Stimulated activated CD8-positive, alpha-beta memory T cell treated with anti-CD3 and anti-CD28 coated beads, Interleukin-15, amount 100 ng/mL, for 4 hours (primary cell): ENCODE measurements around the gene CACNA2D4.

Experiments
- DNase-seq, 2 donors: peaks; one replicate each; pipeline ENCODE4 v3.0.0-alpha.2; 2020; ENCODE audit warnings: low read depth in 2 of 2

CACNA2D4 gene

DNA sequence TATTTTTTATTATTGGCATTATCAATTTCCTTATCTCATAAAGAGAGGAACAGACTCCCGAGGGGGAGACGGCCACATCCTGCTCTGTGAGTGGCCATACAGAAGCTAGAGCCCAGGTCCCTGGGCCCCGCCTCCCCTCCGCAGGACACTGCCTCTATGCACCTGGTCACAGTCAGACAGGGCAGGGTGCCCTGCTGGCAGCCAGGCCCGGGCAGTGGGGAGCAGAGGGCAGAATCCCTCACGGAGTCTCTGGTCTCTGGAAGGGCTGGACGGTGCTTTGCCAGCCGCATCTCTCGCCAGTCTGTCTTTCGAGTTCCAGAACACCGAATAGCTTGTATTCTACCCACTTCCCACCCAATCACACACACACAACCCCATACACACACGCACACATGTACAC lies 16.4 kb upstream of the CACNA2D4 start:
- DNase-seq, result no peak

DNA sequence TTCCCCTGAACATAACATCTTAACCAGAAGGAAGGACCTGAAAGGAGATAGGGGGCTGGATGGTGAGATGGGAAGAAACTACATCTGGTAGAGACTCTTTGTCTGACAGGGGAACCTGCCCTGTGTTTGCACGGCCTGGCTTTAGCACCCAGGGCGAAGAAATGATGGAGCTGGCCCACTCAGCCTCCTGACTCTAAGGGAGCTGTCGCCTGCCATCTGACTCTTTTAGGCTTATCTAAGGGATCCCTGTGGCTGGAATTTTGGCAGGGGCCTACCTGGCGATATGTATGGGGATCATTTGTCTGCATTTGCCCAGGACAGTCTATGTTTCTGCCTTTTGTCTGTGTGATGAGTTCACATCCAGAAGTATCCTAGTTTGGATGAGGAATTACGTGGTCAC lies 15.6 kb upstream of the CACNA2D4 start:
- no peak for DNase-seq

DNA sequence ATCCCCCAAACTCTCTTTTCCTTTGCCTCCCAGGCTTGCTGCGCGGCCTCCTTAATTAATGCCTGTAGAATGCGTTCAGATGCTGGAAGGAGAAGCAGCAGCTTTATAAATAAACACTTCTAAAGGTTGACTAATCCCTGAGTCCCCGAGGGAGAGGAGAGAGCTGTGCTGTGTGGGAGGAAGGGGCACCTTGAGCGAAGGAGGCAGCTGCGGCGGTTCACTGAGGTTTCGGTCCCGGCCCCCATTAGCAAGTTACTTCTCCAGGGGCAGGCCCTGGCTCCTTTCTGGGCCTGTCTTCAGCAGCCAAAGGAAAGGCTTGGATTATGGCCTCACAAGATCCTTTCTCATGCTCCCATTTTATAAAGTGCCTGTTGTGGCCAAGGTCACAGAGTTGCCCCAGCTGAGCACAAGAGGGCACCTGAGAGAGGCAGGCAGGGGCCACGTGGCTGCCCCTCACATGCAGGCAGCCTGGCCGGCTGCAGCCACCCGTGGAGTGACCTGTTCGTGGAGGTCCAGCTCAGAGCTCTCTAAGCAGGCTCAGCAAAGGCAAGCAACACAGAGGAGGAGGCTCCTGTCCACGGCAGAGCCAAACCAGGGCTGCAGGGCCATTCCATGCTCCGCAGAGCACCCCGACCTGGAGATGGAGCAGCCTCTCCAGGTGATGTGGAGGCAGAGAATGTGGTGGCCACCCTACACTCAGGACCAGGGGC lies 15.0 kb upstream of the CACNA2D4 start:
- DNase-seq, result no peak

DNA sequence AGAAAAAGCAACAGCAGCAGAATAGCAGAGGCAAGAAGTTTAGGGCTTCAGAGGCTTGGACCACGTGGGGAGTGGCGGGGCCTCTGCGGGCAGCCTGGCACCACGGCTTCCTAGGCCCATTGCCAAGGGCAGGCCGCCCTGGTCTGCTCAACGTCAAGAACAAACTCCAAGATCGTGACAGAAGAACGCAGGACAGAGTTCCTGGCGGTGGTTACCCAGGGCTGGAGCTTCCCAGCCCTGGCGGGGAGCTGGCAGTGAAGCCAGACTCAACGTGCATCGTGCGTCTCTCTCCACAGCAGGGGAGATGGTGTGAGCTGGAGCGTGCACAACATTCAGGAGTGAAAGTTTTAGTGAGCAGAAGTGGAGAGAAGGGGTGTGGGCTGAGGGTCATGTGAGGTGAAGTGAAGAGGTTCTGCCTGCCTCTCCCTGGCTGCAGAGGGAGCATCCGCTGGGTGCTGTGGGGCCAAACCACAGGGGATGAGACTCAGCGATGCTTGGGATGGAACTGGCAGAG lies 13.9 kb upstream of the CACNA2D4 start:
- DNase-seq, result no peak

DNA sequence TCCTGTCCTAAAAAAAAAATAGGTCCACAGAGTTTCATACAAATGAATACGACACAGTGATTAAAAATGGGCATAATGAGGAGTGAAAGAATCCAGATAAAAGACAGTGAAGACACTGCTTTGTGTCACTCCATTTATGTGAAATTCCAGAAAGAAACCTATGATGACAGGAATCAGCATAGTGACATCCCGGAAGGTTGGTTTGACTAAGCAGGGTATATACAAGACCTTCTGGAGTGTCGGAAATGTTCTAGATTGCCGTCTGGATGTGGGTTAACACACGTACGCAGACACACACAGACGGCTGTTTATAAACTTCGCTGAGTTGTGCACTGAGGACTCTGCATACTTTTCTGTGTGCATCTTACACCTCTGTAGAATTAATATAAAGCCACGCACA lies 13.2 kb upstream of the CACNA2D4 start:
- no peak for DNase-seq

DNA sequence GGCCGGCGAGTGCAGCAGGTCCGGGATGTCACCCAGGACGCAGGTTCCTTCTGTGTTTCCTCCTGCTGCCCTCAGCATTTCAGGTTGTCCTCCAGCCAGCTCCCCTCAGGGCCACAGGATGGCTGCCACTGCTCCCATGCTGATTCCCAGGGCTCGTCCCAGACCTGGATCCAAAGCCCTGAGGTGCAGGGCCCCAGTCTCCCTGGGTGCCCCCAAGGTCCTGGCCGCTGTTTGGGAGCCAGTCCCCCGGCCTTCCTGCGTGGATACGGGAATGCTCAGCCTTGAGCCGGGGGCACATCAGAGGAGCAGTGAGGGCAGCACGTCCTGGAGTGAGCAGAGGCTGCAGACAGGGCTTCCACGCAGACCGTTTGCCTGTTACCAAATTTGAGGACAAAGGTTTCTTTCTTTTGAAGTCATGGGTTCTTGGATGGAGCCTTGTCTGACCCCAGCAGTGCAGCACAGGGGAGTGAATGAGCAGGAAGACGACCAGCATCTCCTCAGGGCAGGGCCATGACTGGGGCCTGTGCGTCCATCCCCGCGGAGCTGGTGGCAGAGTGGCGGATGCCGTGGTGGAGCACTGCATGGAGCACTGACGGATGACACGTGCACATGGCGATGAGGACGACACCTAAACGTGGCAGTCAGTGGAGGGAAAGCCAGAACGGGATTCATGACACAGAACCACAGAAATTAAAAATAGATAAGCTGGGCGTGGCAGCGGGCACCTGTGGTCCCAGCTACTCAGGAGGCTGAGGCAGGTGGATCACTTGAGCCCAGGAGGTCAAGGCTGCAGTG lies 12.5 kb upstream of the CACNA2D4 start:
- DNase-seq, result no peak

DNA sequence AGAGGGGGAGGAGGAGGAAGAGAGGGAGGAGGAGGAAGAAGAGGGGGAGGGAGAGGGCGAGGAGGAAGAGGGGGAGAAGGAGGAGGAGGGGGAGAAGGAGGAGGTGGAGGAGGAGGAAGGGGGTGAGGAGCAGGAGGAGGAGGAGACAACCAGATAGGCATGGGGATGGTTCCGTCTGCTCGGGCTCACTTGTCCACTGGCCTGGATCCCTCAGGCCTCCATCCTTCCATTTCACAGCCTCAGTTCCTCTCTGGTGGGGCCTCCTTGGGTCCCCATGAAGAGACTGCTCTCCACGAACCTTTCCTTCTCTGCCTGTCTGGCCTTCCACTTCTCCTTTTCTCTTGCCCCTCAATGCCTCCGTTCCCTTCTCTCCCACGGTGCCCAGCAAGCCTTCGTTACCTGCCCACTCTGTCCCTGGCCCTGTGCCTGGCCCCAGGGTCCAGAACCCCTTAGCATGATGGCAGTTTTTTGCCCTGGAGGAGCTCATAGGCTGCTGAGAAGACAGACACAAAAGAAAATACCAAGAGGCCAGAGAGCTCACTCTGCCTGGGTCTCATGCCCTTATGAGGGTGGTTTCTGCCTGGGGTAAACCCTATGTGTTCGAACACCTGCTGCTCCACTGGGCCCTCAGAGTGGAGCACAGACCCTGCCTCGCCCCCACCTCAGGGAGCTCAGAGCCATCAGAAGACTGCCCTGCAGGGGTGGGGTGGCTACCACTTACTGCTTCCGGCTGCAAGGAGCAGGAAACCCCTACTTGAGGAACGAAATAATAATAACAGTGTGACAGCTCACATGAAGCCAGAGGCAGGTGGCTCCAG lies 11.7 kb upstream of the CACNA2D4 start:
- no peak for DNase-seq

DNA sequence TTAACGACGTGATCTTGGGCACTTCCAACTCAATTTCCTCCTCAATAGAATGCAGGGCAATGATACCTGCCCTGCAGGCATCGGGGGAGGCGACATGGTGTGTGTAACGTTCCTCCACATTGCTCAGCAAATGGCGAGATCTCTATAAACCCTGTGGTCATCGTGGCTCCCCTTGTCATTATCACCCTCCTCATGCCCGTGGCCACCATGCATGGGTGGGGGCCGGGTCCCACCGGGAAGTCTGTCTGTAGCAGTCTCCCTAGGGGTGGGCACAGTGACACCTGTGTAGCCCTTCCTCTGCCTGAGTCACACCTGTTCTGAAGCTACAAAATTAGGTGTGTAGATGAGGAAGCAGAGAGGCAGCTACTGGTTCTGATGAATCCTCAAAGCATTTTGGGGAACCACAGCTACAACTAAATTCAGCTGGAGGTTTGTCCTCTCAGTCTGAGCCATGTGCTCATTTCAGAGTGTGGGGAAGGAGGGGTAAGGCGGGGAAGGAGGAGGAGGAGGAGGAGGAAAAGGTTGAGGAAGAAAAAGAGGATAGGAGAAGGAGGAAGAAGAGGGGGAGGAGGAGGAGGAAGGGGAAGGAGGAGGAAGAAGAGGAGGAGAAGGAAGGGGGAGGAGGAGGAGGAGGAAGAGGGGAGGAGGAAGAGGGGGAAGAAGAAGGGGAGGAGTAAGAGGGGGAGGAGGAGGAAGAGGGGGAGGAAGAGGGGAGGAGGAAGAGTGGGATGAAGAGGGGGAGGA lies 11.0 kb upstream of the CACNA2D4 start:
- DNase-seq, result no peak

DNA sequence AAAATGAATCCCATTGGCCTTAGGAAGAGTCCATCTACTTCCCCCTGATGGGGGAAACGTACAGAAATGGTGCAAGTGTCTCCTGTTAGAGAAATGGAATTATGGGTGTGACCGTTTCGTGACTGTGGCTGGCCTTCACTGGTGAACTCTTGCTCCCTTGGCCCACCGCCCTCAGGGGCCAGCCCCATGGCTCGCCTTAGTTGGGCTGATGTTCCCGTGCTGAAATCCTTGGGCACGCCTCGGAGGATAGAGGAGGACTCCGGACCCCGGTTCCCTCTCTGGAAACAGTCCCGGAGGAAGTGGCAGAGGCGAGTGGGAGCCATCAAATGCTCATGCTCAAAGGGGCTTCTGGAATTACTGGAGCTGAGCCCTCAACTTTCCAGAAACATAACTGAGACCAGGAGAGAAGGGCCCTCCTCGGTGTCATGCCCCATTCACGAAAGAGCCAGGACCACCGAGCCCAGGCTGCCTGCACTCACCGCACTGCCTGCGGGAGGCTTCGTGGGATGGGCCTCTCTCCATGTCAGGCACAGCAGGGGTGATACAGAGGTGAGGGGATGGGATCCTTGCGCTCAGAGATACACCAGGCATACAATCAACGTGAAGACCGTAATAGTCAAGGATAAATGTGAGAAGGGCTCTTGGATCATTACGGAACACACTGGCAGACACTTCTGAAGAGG lies 10.1 kb upstream of the CACNA2D4 start:
- DNase-seq, result no peak

DNA sequence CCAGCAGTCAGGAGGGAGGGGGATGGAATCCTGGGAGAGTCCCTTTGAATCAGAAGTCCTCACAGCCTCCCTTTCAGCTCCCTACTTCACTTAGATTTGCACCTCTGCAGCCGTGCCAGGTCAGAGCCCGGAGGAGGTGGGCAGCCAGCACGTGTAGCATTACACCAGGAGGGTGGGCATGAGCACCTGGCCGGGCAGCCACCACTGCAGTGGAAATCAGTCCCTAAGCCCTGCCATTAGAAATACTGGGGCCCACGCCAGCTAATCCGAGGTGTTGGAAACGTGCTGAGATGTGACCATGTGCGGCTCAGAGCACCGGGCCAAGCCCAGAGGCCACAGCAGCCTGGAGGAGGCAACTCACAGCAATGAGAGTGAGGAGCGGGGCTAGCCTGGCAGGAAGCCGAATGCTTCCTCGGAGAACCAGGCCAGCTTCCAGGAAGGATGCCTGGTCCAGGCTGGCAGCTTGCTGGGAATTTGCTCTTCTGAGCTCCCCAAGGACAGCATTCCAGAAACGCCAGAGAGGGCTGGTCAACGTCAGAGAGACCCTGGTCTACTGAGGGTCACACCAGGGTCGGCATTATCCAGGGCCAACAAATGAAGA lies 9.4 kb upstream of the CACNA2D4 start:
- no peak for DNase-seq

DNA sequence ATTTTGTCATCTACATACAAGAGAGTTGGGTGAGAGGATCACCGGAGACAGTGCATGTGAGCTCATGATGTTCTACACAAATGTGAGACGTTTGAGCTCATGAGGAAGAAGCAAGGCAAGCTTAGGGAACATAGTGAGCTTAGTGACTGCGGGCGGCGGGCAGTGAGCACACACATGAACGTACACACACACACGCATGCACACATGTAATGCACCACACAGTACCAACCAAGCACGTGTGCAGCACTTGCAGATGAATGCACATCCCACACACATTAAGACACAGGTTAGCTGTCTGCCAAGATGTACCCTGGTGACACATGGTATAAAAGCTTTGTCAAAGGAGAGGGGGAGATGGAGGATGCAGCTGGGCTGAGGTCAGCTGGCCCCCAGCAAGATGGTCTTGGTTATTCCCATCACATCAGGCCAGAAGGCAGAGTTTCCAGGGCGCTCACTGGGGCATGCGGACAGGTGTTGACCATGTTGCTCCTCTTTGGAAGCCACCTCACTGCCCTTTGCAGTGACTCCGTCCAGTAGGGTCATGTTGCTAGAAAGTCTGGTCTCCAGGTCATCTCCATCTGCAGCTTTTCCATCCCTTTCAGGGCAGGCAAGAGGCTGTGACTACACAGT lies 8.7 kb upstream of the CACNA2D4 start:
- no peak for DNase-seq

DNA sequence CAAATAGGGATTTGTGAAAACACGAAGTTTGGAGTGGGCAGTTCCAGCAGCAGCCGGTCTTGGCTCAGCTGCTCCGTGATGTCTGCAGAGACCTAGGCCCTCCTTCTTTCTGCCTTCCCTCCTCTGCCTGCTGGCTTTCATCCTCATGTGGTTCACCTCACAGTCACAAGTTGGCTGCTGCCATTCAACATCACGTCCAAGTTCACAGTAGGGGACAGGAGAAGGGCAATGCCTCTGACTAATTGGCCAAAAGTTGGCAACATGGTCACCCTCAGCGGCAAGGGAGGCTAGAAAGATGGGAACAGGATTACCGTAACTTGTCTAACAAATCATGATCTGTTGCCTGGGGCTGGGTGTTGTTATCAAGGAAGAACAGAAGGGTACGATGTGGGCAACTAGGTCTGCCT lies 7.8 kb upstream of the CACNA2D4 start:
- no peak for DNase-seq

DNA sequence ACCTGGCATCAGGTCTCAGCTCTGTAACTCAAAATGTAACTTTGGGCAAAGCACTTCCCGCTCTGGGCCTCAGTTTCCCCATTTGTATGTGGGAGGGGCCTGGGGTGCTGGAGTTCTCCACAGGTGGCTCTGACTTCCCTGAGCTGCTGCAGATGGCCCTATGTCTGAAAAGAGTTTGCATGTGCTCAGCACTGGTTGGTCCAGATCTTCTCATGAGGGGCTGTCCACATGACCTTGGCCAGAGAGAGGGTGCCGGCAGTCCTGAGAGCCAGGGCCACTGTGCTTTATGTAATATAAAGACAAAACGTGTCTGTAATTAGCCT lies 7.2 kb upstream of the CACNA2D4 start:
- DNase-seq, result no peak

DNA sequence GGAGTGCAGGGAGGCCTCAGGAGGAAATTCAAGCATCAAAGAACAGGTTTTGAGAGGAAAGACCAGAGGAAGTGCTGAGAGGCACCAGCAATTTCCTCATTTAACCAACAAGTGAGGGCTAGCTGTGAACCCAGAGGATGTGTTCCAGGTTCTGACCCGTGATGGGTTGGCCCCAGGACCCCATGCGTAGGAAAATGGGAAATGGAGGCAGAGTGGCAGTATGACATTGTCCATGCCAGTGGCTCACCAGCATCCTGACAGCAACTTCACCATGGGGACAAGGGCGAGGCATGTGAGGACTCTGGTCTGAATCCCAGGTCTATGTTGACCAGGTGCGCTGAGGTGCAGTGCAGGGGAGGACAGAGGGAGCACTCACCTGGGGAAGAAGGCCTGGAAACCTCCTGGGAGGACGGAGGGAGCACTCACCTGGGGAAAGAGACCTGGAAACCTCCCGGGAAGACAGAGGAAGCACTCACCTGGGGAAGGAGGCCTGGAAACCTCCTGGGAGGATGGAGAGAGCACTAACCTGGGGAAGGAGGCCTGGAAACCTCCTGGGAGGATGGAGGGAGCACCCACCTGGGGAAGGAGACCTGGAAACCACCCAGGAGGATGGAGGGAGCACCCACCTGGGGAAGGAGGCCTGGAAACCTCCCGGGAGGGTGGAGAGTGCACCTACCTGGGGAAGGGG lies 6.7 kb upstream of the CACNA2D4 start:
- no peak for DNase-seq

DNA sequence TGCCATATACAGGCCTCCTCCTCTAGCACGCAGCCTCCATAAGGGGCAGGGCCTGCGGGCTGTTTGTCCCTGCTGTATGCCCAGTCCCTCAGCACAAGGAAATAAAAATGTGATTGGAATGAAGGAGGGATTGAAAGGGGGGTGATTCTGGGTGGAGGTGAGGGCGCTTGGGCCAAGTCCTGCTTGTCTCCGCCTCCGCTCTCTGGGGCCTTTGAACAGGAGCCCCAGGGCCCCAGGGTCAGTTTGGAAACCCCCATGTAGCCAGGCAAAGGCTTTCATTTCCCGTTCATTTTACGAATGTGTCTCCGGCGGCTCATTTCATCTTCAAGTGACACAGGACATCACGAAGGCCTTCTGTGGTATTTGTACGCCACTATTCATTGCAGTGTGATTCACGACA lies 4.5 kb upstream of the CACNA2D4 start:
- no peak for DNase-seq

DNA sequence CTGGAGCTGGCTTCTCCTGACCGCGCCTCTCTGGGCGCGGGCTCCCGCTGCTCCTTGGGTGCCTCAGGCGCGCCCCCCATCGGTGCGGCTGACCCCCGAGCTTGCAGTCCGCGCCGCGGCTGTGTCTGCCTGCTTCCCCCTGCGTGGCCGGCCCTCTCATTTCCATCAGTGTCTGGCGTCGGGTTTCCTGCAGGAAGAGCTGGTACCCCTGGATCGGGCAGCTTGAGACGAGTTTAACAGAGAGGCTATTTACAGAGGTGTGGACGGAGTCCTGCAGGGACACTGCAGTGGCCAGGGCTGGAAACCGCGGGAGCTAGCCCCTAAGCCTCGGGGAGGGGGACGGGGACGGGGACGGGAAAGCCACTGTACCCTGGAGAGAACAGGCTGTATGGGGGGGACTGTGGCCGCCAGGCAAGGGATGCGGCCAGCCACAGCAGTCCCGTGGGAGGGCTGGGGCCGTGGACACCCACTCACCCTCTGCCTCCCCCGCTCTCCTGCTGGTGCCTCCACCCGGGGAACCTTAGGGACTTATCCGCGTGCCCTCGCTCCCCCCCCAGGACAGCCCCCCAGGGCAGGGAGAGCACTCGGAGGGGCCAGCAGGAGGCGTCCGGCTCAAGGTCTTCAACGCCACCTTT lies 3.7 kb upstream of the CACNA2D4 start:
- no peak for DNase-seq

DNA sequence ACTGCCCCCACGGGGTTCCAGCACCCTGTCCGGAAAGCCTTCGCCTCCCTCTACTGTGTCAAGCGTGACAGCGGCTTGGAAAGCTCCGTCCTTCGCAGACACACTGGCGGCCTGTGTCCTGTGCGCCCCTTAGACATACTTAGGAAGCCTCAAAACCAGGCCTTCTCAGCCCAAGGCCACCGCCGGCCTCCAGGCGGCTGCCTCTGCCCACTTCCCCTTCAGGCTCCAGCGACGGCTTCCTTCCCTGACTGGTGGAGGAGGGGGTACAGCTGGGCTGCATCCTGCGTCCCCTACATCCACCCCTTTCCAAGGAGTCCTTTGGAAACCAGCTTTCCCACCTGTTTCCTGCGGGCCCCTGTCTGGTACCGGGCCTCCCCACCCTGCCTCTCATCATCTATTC lies 2.5 kb upstream of the CACNA2D4 start:
- no peak for DNase-seq

DNA sequence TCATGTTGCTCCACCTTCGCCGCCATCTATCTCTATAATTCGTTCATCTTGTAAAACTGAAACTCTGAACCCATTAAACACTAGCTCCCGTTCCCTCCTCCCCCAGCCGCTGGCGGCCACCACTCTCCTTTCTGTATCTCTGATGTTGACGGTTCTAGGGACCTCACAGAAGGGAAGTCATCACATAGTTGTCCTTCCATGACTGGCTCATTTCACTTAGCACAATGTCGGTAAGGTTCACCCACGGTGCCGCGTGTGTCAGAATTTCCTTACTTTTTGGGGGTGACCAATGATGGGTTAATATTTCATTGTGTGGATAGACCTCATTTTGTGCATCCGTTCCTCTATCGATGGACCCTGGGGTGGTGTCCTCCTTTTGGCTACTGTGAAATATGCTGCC lies 2.0 kb upstream of the CACNA2D4 start:
- DNase-seq, result no peak

DNA sequence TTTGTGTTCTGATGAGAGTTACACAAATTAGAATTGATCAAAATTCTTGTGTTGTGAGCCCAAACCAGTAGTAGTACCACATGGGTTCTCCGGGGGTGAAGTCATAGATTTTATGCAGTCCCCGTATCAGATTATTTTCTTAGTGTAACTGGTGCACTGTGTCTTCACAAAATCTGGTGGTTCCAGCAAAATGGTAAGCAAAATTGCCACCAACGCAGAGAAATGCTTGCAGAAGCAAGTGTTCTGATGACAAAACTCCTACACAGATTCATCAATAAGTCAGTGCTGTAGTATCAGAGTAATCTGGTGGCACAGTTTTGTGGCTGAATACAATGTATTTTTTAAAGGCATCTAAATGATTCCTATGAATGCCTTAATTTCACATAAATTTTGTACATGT lies 1.3 kb upstream of the CACNA2D4 start:
- DNase-seq, result no peak
